HG02852 (cell line): Measurements from ENCODE around the gene PES1.
"Not testable (repeated sequence)": the region's sequence is repeated elsewhere in the genome, so short reads cannot be mapped to it uniquely, and the experiment has no call there.

Source experiments
- ATAC-seq: cut with Tn5 transposase; IDR thresholded peaks from one replicate; pipeline ENCODE4 v1.9.1; 2021; ENCODE audit warnings: mild to moderate bottlenecking, moderate library complexity; ENCODE audit not compliant: unreplicated experiment

PES1 gene

GRCh38 chr22:30556388-30556787 lies 35.3 kb downstream of the PES1 start:
- no peak for ATAC-seq

- ATAC-seq = no peak
Observed at GRCh38 chr22:30555282-30556210, 36.2 kb downstream of the PES1 start.

- ATAC-seq = no peak
Observed at GRCh38 chr22:30553971-30554370, 37.7 kb downstream of the PES1 start.

GRCh38 chr22:30552719-30553118 lies 39.0 kb downstream of the PES1 start:
- no peak for ATAC-seq

- not testable (repeated sequence) for ATAC-seq
Observed at GRCh38 chr22:30551813-30552212, 39.9 kb downstream of the PES1 start.

- no peak for ATAC-seq
Observed at GRCh38 chr22:30547188-30547587, 44.5 kb downstream of the PES1 start.

GRCh38 chr22:30546616-30547015 lies 45.1 kb downstream of the PES1 start, which contains the start of gene SEC14L6:
Gene SEC14L6, minus strand, starts transcription at chr22:30546741. Its CDS starts 59 bp downstream, at chr22:30546682.
- ATAC-seq = no peak

- ATAC-seq = no peak
Observed at GRCh38 chr22:30542811-30543188, 48.9 kb downstream of the PES1 start.

GRCh38 chr22:30541961-30542810 lies 49.5 kb downstream of the PES1 start:
- ATAC-seq = no peak

GRCh38 chr22:30541511-30541910 lies 50.2 kb downstream of the PES1 start:
- not testable (repeated sequence) for ATAC-seq

GRCh38 chr22:30539368-30539767 lies 52.3 kb downstream of the PES1 start:
- no peak for ATAC-seq

- ATAC-seq = no peak
Observed at GRCh38 chr22:30538280-30538679, 53.4 kb downstream of the PES1 start.

- ATAC-seq = no peak
Observed at GRCh38 chr22:30537083-30537731, 54.5 kb downstream of the PES1 start.

GRCh38 chr22:30535182-30535581 lies 56.5 kb downstream of the PES1 start:
- no peak for ATAC-seq

GRCh38 chr22:30531651-30532608 lies 59.8 kb downstream of the PES1 start:
- ATAC-seq = no peak

GRCh38 chr22:30526656-30527055 lies 65.1 kb downstream of the PES1 start:
- no peak for ATAC-seq
